NCI-H146 treated with DMSO at 0.1 percent for 48 hours (cell line): ENCODE results near the gene FAM219B.
"Not testable (repeated sequence)": the region's sequence is repeated elsewhere in the genome, so short reads cannot be mapped to it uniquely, and the experiment has no call there.

Experiments used
- DNase-seq: peaks from one replicate; lab custom pipeline; 2025; ENCODE audit not compliant: unreplicated experiment; lab: John Stamatoyannopoulos, UW

Gene FAM219B

DNA sequence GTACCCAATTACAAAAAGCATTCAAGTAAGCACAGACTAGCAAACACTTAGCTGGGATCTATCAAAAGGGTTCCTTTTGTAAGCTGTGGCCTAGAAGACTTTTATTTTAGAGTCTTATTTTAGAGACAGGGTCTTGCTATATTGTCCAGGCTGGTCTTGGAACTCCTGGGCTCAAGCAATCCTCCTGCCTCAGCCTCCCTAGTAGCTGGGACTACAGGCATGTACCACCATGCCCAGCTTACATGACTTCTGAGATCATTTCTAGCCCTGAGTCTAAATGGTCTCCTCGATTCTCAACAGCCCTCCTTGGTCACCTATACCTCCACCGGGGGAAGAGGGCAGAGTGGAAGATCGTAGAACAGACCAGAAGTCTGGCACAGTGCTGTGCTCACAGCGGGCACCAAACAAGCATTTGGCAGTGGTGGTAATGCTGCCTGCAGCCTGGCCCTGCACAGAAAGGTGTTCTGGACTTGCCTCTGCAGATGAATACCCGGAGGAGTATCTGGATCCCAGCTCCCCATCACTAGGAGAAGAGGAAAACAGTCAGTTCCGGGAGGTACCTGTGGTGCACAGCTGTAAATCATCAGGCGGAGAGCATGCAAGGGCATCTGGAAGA is 2.4 kb downstream of the FAM219B start:
- DNase-seq = no peak

GRCh38 chr15:74903676-74904075 is 3.0 kb downstream of the FAM219B start:
- DNase-seq = no peak

GRCh38 chr15:74902295-74903075 is 4.2 kb downstream of the FAM219B start:
- DNase-seq = no peak

- DNase-seq = no peak
Observed at GRCh38 chr15:74901612-74902063, 5.0 kb downstream of the FAM219B start.

DNA sequence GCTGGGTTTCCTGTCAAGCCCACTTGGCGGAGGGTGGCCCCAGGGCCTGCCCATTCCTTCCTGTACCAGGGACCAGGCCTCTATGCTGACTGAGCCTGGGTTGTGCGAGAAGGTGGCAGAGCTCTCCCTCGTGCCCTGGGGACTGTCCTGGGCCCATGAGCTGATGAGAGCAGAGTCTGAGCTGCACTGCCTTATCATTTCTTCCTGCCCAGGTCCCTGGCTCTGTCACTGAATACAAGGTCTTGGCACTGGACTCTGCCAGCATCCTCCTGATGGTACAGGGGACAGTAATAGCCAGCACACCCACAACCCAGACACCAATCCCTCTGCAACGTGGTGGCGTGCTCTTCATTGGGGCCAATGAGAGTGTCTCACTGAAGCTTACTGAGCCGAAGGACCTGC is 9.3 kb downstream of the FAM219B start:
- DNase-seq = no peak

GRCh38 chr15:74896316-74896715 is 10.3 kb downstream of the FAM219B start:
- no peak for DNase-seq

DNA sequence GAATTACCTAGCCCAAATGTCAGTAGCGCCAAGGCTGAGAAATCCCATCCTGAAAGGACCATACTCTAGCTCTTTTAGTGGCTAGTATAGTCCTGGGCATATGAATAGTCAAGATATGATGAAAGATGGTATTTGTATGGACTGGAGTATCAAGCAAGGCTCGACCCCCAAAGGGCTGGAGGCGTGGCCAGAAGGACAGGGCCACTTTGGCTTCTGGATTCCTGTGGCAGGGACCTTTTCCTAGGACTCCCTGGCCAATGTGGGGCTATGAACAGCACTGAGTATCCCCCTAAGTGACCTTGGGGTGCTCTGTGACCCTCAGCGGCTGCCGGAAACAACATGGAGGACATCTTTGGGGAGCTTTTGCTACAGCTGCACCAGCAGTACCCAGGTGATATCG is 10.8 kb downstream of the FAM219B start:
- DNase-seq = no peak

GRCh38 chr15:74894383-74894782 is 12.3 kb downstream of the FAM219B start:
- DNase-seq = not testable (repeated sequence)

DNA sequence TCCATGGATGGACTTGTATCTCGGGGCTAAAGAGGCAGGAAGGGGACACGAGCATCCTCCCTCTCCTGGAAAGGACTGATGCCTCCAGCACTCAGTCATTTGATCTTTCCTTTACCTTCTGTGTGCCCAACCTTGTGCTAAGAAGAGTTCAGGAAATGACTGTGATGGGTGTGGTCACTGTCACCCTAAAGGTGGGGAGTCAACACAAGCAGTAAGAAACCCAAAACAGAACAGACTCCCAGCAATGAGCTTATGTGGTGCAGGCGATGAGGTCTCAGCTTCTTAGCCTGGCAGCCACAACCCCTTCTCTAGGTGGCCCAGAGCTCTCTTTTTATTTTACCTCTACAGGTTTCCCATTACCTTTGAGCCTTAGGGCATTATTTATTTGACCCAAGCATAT is 13.0 kb downstream of the FAM219B start:
- no peak for DNase-seq

DNA sequence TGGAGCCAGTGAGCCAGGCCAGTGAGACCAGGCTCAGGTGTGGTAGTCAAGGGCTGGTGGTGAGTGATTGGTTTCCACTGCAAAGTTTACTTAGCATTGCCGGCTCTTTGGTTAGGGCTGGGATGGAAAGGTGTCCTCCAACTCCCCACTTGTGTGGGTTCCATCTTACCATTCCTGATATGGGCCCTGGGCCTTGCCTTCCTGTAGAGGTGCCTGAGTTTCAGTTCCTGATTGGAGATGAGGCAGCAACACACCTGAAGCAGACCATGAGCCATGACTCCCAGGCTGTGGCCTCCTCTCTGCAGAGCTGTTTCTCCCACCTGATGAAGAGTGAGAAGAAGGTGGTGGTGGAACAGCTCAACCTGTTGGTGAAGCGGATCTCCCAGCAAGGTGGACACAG is 13.7 kb downstream of the FAM219B start:
- no peak for DNase-seq

GRCh38 chr15:74892313-74892712 is 14.3 kb downstream of the FAM219B start:
- no peak for DNase-seq

DNA sequence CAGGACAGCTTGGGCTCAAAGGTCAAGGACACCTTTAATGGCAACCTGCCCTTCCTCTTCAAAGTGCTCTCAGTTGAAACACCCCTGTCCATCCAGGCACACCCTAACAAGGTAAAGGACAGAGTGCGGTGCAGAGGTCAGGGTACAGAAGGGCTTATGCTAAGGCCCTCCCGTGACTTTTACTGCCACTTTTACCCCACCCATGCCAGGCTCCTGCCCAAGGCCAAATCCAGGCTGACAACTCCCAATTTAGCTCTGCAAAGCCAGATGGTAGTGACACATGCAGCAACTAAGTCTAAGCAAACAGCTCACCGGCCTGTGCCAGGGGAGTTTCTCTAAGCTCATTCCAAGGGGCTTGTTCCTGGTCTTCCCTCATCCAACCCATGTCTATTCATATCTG is 15.2 kb downstream of the FAM219B start:
- DNase-seq = no peak

DNA sequence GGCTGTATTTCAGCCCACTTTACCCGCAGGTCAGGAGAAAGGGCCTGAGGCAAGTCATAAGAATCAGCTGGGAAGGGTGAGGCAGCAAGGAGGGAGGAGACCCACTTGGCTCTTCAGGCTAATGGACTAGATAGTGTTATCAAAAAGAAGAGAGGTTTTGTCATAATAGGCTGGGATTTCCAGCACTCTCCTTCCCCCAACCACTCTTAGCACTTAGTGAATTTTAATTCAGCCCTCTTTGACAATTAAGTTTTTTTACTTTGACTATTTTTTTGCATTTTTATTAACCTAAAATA is 16.0 kb downstream of the FAM219B start:
- DNase-seq = no peak

- peak; percentile 21 for DNase-seq
Observed at GRCh38 chr15:74889883-74890664, 16.6 kb downstream of the FAM219B start, which contains the start of gene MPI. Gene MPI, plus strand, starts transcription at chr15:74890042. Its CDS starts 32 bp downstream, at chr15:74890074.

DNA sequence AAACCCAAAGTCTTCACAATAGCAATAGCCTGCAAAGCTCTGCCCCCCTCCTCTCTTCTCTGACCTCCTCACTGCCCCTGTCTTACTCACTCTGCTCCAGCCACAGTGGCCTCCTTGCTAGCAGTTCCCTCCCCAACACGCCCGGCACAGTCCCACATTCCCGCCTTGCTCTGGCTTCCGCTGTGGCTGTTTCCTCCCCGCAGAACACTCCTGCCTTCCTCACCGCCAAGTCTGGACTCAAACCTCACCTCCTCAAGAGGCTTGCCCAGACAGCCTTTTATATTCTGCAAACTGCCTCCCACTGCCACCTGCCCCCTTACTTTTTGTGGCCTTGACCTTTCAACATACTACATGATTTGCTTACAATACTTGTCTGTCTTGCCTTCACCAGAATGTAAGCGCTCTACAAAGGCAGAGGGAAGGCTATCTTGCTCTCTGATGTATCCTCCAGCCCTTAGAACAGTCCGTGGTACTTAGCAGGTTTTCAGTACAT is 17.2 kb downstream of the FAM219B start:
- no peak for DNase-seq

GRCh38 chr15:74888716-74889115 is 17.9 kb downstream of the FAM219B start:
- no peak for DNase-seq

DNA sequence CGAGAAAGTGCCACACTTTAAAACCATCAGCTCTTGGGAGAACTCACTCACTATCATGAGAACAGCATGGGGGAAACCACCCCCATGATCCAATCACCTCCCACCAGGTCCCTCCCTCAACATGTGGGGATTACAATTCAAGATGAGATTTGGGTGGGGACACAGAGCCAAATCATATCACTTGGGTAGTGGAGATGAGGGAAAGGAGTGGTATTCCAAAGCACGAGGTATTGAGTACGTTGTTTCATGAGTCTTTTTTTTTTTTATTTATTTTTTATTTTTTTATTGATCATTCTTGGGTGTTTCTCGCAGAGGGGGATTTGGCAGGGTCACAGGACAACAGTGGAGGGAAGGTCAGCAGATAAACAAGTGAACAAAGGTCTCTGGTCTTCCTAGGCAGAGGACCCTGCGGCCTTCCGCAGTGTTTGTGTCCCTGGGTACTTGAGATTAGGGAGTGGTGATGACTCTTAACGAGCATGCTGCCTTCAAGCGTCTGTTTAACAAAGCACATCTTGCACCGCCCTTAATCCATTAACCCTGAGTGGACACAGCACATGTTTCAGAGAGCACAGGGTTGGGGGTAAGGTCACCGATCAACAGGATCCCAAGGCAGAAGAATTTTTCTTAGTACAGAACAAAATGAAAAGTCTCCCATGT is 19.0 kb downstream of the FAM219B start:
- not testable (repeated sequence) for DNase-seq

DNA sequence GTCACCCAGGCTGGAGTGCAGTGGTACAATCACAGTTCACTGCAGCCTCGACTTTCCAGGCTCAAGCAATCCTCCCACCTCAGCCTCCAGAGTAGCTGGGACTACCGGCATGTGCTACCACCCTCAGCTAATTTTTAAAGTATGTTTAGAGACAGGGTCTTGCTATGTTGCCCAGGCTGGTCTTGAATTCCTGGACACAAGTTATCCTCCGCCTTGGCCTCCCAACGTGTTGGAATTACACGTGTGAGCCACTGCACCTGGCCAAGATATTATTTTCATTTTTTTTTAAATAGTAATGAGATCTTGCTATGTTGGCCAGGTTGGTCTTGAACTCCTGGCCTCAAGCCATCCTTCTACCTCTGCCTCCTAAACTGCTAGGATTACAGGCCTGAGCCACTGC is 21.2 kb downstream of the FAM219B start:
- DNase-seq = no peak

GRCh38 chr15:74884428-74885223 is 22.0 kb downstream of the FAM219B start:
- DNase-seq = no peak

DNA sequence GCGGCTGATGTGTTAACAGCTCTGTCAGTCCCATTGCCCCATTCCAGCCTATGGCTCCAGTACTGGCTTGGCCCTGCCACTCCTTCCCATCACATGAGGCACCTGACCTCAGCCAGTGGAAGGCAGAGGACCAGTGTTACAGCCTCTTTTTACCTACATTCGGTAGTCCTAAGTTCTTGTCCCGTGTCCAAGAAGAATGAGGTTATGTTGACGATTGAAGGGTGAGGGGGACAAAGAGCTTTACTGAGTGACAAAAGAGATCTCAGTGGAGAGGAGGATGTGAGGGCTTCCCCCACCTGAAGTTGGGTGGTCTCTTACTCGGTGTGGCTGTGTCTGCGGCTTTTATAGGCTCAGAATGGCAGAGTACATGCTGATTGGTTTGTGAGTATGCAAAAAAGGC is 24.1 kb downstream of the FAM219B start:
- DNase-seq = no peak
